MCF 10A (cell line): ENCODE measurements around the gene PABPN1. TPM values are rescaled to one million over a fixed set of nuclear protein-coding genes. Genes with fewer than 3 reads are reported as not detected.
A peak's percentile ranks its signal among the peaks of the same experiment; 100 is the strongest.

ENCODE experiments used
- BruUV-seq: library from RNA; stranded (reverse); fragments of 400-500 nt; replicated peaks from 2 replicates; lab custom pipeline; 2021; lab: Mats Ljungman, UMichigan
- CTCF ChIA-PET: fragments of 300-600 bp; sonication (Branson Sonifier 250); formaldehyde crosslinking; extraction: SDS; loops from one replicate; lab custom pipeline; 2021; ENCODE audit warnings: antibody characterized with exemption, inconsistent platforms; lab: Yijun Ruan, JAX
- POLR2A ChIA-PET: fragments of 300-600, 350-650 bp; sonication (Branson Sonifier 250); formaldehyde crosslinking; extraction: SDS; loops from one replicate; lab custom pipeline; 2020; ENCODE audit warnings: antibody characterized with exemption, inconsistent platforms; lab: Yijun Ruan, JAX
- DNase-seq: peaks from one replicate; pipeline ENCODE4 v3.0.0-alpha.2; 2018; ENCODE audit not compliant: unreplicated experiment
- H3K27ac Mint-ChIP-seq: one replicate; pipeline ENCODE4 v1.8.0; 2022; ENCODE audit warnings: mild to moderate bottlenecking, low read depth, mixed read lengths; ENCODE audit not compliant: unreplicated experiment
- H3K27me3 Mint-ChIP-seq: one replicate; pipeline ENCODE4 v1.8.0; 2022; ENCODE audit warnings: mixed read lengths; ENCODE audit not compliant: insufficient read depth, unreplicated experiment
- H3K36me3 Mint-ChIP-seq: one replicate; pipeline ENCODE4 v1.8.0; 2022; ENCODE audit warnings: mild to moderate bottlenecking, moderate library complexity, mixed read lengths; ENCODE audit not compliant: insufficient read depth, unreplicated experiment
- H3K4me1 Mint-ChIP-seq: one replicate; pipeline ENCODE4 v1.8.0; 2022; ENCODE audit warnings: mixed read lengths; ENCODE audit not compliant: insufficient read depth, unreplicated experiment
- H3K4me3 Mint-ChIP-seq: one replicate; pipeline ENCODE4 v1.8.0; 2022; ENCODE audit warnings: mild to moderate bottlenecking, moderate library complexity, mixed read lengths; ENCODE audit not compliant: unreplicated experiment
- H3K9me3 Mint-ChIP-seq: one replicate; pipeline ENCODE4 v1.8.0; 2022; ENCODE audit warnings: mixed read lengths; ENCODE audit not compliant: unreplicated experiment
- CTCF ChIP-seq: fragments of 200-600 bp; IDR thresholded peaks from one replicate; pipeline ENCODE4 v1.8.0; 2022; ENCODE audit warnings: antibody characterized with exemption, mild to moderate bottlenecking; ENCODE audit not compliant: unreplicated experiment
- intact Hi-C: fragments of 100-400 bp; cut with micrococcal nuclease; formaldehyde crosslinking; loops from 2 replicates; pipeline ENCODE4 v1.14.1; 2022
- total RNA-seq: library from RNA; stranded (reverse); gene quantifications from 2 replicates; pipeline ENCODE4 v1.2.3, GENCODE V29; 2022

Gene PABPN1
- total RNA-seq, 1 experiment from 2014 or later = 153 TPM

DNA sequence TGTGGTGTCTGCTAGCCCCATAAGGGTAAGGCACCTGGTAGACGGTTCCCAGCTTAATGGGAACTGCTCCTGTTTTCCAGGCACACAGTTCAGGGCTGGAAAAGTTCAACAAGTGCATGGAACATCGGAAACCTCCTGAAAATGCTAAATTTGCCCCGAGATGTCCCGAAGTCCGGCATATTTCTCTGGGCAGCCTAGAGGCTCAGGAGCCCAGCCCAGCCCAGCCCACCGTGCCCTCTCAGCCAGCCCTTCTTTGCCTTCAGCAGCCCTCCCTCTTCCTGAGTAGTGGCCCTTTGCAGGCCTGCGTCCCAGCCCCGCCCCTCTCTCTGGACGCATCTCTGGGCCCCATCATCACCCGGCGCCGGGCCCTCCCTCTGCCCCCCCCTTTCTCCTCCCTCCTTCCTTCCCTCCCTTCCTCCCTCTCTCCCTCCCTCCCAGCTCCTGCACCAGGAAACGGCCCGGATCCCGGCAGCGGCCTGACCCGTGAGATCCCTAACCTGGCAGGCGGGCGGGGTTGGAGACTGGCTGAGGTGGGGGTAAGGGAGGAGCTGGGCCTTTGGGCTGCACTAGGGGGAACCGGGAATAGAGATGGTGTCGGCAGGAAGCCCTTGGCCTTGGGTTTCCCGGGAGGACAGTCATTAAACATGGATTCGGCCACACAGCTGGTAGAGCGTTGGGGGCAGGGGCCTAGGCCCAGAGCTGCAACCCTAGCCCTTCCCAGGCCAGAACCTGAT lies 14.7 kb upstream of the PABPN1 start, which contains the start of gene BCL2L2:
BCL2L2 (plus strand) TSS at position 422 of the 734 bp plus-strand sequence. CDS start 935 bp downstream, outside the sequence.
- DNase-seq = peak; percentile 92
- POLR2A ChIA-PET = interaction anchor here (0.6 to 14.7 kb wide), 22 partner anchors 13 to 1747 kb away, joined by 3 to 339 read pairs (median 4); partner anchors contain the start of genes ACIN1, C14orf119, DHRS4 and HOMEZ
- no peaks in the 10 kb centered on the region for H3K27me3 Mint-ChIP-seq
- no peaks in the 10 kb centered on the region for H3K9me3 Mint-ChIP-seq
- peak within 1 kb of the TSS; percentile 98 for H3K4me3 Mint-ChIP-seq
- TF ChIP-seq CTCF = no peak
- peaks cover 26% of the 10 kb centered on the region for H3K4me1 Mint-ChIP-seq
- H3K36me3 Mint-ChIP-seq = peaks cover 36% of the 10 kb centered on the region
- intact Hi-C loops = loop anchor here (2.0 kb wide), 1 partner anchor 14 kb away; the partner anchor contains the start of gene PABPN1
- BruUV-seq = no TSS peak
- H3K27ac Mint-ChIP-seq = peak within 1 kb of the TSS; percentile 88
- CTCF ChIA-PET = interaction anchor here (0.6 to 3.9 kb wide), 13 partner anchors 8 to 647 kb away, joined by 3 to 30 read pairs (median 3); partner anchors contain the start of genes DHRS4 and PABPN1

- intact Hi-C loops = loop anchor here (2.0 kb wide), 1 partner anchor 14 kb away; the partner anchor contains the start of gene PABPN1
- POLR2A ChIA-PET = interaction anchor here (0.6 to 14.7 kb wide), 15 partner anchors 12 to 840 kb away, joined by 3 to 339 read pairs (median 4); partner anchors contain the start of genes ACIN1, C14orf119, HOMEZ and PABPN1
- DNase-seq = no peak
- TF ChIP-seq CTCF = no peak
- no TSS peak for BruUV-seq
- Mint-ChIP-seq H3K4me1 (peaks cover 26% of the 10 kb centered on the region), H3K4me3 (peak overlapping the region; percentile 98), H3K9me3 (no peaks in the 10 kb centered on the region), H3K27ac (peak overlapping the region; percentile 88), H3K36me3 (peaks cover 40% of the 10 kb centered on the region), H3K27me3 (no peaks in the 10 kb centered on the region)
- CTCF ChIA-PET = interaction anchor here (0.6 to 3.9 kb wide), 9 partner anchors 9 to 646 kb away, joined by 3 to 30 read pairs (median 3); partner anchors contain the start of genes DHRS4 and PABPN1
Observed at GRCh38 chr14:23307146-23307530, 14.1 kb upstream of the PABPN1 start.

DNA sequence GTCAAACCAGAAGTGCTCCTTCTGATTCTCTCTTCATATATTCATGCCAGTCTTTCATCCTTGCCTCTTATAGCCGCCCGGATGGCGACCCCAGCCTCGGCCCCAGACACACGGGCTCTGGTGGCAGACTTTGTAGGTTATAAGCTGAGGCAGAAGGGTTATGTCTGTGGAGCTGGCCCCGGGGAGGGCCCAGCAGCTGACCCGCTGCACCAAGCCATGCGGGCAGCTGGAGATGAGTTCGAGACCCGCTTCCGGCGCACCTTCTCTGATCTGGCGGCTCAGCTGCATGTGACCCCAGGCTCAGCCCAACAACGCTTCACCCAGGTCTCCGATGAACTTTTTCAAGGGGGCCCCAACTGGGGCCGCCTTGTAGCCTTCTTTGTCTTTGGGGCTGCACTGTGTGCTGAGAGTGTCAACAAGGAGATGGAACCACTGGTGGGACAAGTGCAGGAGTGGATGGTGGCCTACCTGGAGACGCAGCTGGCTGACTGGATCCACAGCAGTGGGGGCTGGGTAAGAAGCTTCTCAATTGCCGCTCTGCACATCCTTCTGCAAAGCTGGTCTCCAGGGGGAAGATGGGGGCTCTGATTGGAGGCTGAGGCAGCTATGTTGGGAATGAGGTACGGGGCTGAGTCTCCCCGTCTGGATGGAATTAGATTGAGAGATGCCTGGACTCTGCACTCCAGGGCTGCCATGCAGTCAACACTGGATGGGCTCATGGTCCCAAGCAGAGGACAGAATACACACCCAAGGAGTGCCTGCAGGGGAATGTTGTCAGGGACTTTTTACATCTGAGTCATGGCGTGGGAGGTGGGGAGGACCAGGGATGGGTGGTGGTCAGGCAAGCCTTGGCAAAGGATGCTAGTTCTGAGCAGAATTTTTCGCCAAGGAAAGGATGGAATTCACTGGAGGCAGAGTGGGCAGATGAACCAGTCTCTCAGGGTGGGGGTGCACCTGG lies 13.3 kb upstream of the PABPN1 start:
- intact Hi-C loops = loop anchor here (2.0 kb wide), 1 partner anchor 13 kb away; the partner anchor contains the start of gene PABPN1
- peaks cover 26% of the 10 kb centered on the region for H3K4me1 Mint-ChIP-seq
- CTCF ChIA-PET = interaction anchor here (0.6 to 3.9 kb wide), 10 partner anchors 8 to 845 kb away, joined by 3 to 30 read pairs (median 4); partner anchors contain the start of genes DHRS4 and PABPN1
- H3K27ac Mint-ChIP-seq = peak overlapping the region; percentile 88
- POLR2A ChIA-PET = interaction anchor here (0.6 to 14.7 kb wide), 11 partner anchors 12 to 802 kb away, joined by 3 to 339 read pairs (median 4); partner anchors contain the start of genes ACIN1, C14orf119, HOMEZ and PABPN1
- H3K4me3 Mint-ChIP-seq = peak overlapping the region; percentile 98
- no peak for TF ChIP-seq CTCF
- peaks cover 48% of the 10 kb centered on the region for H3K36me3 Mint-ChIP-seq
- DNase-seq = peak; percentile 67
- H3K9me3 Mint-ChIP-seq = no peaks in the 10 kb centered on the region
- BruUV-seq = TSS peak; percentile 67
- H3K27me3 Mint-ChIP-seq = no peaks in the 10 kb centered on the region
